GM23338 (cell line): ENCODE results near the gene CALM1.

ENCODE experiments used
- EZH2 ChIP-seq: fragments of 200-600 bp; sonication (generic); IDR thresholded peaks from one replicate; pipeline ENCODE4 v1.8.0; 2017; ENCODE audit warnings: antibody characterized with exemption, mild to moderate bottlenecking, low read depth; ENCODE audit not compliant: unreplicated experiment
- EZH2phosphoT487 ChIP-seq: fragments of 200-600 bp; sonication (generic); IDR thresholded peaks from one replicate; pipeline ENCODE4 v1.8.1; 2018; ENCODE audit warnings: antibody characterized with exemption; ENCODE audit not compliant: unreplicated experiment
- POLR2AphosphoS5 ChIP-seq: IDR thresholded peaks from 2 replicates; pipeline ENCODE4 v1.6.1; 2016; ENCODE audit warnings: antibody characterized with exemption, low read depth
- STAT1 ChIP-seq: IDR thresholded peaks from one replicate; pipeline ENCODE4 v1.6.1; 2016; ENCODE audit warnings: antibody characterized with exemption; ENCODE audit not compliant: unreplicated experiment
- ZNF114 ChIP-seq: fragments of 250-450 bp; sonication (Bioruptor Pico); IDR thresholded peaks from 2 replicates; pipeline ENCODE4 v1.5.0; 2020; ENCODE audit warnings: mild to moderate bottlenecking, moderate library complexity
- TF ChIP-seq, protein P1 (sequence below): IDR thresholded peaks from one replicate; pipeline ENCODE4 v1.6.1; 2018; ENCODE audit warnings: antibody characterized with exemption; ENCODE audit not compliant: unreplicated experiment
- TF ChIP-seq, protein P2 (sequence below), 2 experiments: fragments of 200-600 bp in 1 of 2; sonication (generic) in 1 of 2; conservative IDR thresholded peaks; 2 replicates each; pipeline versions ENCODE4 v1.5.1 to v1.6.1; 2016 to 2017; ENCODE audit warnings: antibody characterized with exemption in 2 of 2, low read depth in 2 of 2, mild to moderate bottlenecking in 2 of 2, moderate library complexity in 1 of 2
- TF ChIP-seq, protein P3 (sequence below): fragments of 250-450 bp; sonication (Bioruptor Pico); IDR thresholded peaks from 2 replicates; pipeline ENCODE4 v1.5.0; 2020; ENCODE audit warnings: mild to moderate bottlenecking, moderate library complexity

DNA sequence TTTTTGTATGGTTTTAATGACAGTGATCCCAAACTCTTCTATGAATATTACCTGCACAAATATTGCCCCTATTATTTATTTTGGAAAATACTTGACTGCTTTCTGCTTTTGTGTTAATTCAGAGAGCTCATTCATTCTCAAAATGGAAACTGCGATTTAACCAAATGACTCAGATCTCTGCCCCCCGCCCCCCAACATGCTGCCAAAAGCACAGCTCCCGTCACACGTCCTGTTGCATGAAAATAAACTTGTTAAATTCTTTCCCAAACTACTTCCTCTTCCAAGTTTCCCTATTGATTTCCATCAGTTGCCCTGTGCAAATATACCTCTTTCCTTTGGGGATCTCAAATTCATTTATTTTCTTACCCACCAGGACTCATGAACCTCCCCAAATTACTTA, 47.1 kb upstream of the CALM1 start:
- TF ChIP-seq, protein P1, sequence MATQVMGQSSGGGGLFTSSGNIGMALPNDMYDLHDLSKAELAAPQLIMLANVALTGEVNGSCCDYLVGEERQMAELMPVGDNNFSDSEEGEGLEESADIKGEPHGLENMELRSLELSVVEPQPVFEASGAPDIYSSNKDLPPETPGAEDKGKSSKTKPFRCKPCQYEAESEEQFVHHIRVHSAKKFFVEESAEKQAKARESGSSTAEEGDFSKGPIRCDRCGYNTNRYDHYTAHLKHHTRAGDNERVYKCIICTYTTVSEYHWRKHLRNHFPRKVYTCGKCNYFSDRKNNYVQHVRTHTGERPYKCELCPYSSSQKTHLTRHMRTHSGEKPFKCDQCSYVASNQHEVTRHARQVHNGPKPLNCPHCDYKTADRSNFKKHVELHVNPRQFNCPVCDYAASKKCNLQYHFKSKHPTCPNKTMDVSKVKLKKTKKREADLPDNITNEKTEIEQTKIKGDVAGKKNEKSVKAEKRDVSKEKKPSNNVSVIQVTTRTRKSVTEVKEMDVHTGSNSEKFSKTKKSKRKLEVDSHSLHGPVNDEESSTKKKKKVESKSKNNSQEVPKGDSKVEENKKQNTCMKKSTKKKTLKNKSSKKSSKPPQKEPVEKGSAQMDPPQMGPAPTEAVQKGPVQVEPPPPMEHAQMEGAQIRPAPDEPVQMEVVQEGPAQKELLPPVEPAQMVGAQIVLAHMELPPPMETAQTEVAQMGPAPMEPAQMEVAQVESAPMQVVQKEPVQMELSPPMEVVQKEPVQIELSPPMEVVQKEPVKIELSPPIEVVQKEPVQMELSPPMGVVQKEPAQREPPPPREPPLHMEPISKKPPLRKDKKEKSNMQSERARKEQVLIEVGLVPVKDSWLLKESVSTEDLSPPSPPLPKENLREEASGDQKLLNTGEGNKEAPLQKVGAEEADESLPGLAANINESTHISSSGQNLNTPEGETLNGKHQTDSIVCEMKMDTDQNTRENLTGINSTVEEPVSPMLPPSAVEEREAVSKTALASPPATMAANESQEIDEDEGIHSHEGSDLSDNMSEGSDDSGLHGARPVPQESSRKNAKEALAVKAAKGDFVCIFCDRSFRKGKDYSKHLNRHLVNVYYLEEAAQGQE: no peak
- TF ChIP-seq, protein P2, sequence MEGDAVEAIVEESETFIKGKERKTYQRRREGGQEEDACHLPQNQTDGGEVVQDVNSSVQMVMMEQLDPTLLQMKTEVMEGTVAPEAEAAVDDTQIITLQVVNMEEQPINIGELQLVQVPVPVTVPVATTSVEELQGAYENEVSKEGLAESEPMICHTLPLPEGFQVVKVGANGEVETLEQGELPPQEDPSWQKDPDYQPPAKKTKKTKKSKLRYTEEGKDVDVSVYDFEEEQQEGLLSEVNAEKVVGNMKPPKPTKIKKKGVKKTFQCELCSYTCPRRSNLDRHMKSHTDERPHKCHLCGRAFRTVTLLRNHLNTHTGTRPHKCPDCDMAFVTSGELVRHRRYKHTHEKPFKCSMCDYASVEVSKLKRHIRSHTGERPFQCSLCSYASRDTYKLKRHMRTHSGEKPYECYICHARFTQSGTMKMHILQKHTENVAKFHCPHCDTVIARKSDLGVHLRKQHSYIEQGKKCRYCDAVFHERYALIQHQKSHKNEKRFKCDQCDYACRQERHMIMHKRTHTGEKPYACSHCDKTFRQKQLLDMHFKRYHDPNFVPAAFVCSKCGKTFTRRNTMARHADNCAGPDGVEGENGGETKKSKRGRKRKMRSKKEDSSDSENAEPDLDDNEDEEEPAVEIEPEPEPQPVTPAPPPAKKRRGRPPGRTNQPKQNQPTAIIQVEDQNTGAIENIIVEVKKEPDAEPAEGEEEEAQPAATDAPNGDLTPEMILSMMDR (conservative IDR thresholded peaks at IDR 0.05; ENCODE audit: low read depth in 2 of 2): no peak
- TF ChIP-seq EZH2 (no peak), STAT1 (no peak), POLR2AphosphoS5 (no peak), ZNF114 (CRISPR knock-in tag) (no peak), EZH2phosphoT487 (no peak)
- TF ChIP-seq, protein P3, sequence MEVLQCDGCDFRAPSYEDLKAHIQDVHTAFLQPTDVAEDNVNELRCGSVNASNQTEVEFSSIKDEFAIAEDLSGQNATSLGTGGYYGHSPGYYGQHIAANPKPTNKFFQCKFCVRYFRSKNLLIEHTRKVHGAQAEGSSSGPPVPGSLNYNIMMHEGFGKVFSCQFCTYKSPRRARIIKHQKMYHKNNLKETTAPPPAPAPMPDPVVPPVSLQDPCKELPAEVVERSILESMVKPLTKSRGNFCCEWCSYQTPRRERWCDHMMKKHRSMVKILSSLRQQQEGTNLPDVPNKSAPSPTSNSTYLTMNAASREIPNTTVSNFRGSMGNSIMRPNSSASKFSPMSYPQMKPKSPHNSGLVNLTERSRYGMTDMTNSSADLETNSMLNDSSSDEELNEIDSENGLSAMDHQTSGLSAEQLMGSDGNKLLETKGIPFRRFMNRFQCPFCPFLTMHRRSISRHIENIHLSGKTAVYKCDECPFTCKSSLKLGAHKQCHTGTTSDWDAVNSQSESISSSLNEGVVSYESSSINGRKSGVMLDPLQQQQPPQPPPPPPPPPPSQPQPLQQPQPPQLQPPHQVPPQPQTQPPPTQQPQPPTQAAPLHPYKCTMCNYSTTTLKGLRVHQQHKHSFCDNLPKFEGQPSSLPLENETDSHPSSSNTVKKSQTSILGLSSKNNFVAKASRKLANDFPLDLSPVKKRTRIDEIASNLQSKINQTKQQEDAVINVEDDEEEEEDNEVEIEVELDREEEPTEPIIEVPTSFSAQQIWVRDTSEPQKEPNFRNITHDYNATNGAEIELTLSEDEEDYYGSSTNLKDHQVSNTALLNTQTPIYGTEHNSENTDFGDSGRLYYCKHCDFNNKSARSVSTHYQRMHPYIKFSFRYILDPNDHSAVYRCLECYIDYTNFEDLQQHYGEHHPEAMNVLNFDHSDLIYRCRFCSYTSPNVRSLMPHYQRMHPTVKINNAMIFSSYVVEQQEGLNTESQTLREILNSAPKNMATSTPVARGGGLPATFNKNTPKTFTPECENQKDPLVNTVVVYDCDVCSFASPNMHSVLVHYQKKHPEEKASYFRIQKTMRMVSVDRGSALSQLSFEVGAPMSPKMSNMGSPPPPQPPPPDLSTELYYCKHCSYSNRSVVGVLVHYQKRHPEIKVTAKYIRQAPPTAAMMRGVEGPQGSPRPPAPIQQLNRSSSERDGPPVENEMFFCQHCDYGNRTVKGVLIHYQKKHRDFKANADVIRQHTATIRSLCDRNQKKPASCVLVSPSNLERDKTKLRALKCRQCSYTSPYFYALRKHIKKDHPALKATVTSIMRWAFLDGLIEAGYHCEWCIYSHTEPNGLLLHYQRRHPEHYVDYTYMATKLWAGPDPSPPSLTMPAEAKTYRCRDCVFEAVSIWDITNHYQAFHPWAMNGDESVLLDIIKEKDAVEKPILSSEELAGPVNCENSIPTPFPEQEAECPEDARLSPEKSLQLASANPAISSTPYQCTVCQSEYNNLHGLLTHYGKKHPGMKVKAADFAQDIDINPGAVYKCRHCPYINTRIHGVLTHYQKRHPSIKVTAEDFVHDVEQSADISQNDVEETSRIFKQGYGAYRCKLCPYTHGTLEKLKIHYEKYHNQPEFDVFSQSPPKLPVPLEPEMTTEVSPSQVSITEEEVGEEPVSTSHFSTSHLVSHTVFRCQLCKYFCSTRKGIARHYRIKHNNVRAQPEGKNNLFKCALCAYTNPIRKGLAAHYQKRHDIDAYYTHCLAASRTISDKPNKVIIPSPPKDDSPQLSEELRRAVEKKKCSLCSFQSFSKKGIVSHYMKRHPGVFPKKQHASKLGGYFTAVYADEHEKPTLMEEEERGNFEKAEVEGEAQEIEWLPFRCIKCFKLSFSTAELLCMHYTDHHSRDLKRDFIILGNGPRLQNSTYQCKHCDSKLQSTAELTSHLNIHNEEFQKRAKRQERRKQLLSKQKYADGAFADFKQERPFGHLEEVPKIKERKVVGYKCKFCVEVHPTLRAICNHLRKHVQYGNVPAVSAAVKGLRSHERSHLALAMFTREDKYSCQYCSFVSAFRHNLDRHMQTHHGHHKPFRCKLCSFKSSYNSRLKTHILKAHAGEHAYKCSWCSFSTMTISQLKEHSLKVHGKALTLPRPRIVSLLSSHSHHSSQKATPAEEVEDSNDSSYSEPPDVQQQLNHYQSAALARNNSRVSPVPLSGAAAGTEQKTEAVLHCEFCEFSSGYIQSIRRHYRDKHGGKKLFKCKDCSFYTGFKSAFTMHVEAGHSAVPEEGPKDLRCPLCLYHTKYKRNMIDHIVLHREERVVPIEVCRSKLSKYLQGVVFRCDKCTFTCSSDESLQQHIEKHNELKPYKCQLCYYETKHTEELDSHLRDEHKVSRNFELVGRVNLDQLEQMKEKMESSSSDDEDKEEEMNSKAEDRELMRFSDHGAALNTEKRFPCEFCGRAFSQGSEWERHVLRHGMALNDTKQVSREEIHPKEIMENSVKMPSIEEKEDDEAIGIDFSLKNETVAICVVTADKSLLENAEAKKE (CRISPR knock-in tag): no peak
